DMS53 (cell line): ENCODE measurements around the gene TAS2R9.
"Not testable (repeated sequence)": the region's sequence is repeated elsewhere in the genome, so short reads cannot be mapped to it uniquely, and the experiment has no call there.

Experiments used
- DNase-seq: peaks from one replicate; lab custom pipeline; 2025; lab: John Stamatoyannopoulos, UW

Gene TAS2R9

GRCh38 chr12:10810068-10810467 is at the start of gene TAS2R9:
Gene TAS2R9, minus strand, starts transcription at chr12:10810168. Its CDS starts 93 bp downstream, at chr12:10810075.
- DNase-seq, result no peak

GRCh38 chr12:10855807-10856206 is 45.8 kb upstream of the TAS2R9 start:
- no peak for DNase-seq

GRCh38 chr12:10853776-10854175 is 43.8 kb upstream of the TAS2R9 start:
- no peak for DNase-seq

GRCh38 chr12:10851243-10851858 is 41.4 kb upstream of the TAS2R9 start:
- DNase-seq, result no peak

GRCh38 chr12:10849425-10849878 is 39.5 kb upstream of the TAS2R9 start, which contains the start of gene PRR4:
Gene PRR4, minus strand, starts transcription at chr12:10849475. Its CDS starts 38 bp downstream, at chr12:10849437.
- no peak for DNase-seq

GRCh38 chr12:10847744-10848143 is 37.8 kb upstream of the TAS2R9 start:
- DNase-seq, result no peak

- DNase-seq, result no peak
These were observed 32.9 kb upstream of the TAS2R9 start for GRCh38 chr12:10842862-10843261.

- DNase-seq, result no peak
These were observed 28.5 kb upstream of the TAS2R9 start for GRCh38 chr12:10838461-10838860.

GRCh38 chr12:10829994-10830393 is 20.0 kb upstream of the TAS2R9 start:
- DNase-seq, result no peak

- DNase-seq, result no peak
These were observed 16.3 kb upstream of the TAS2R9 start, which contains the start of gene TAS2R10 for GRCh38 chr12:10826258-10826657. Gene TAS2R10, minus strand, starts transcription at chr12:10826358. Its CDS starts 89 bp downstream, at chr12:10826269.

- DNase-seq, result no peak
These were observed 15.0 kb upstream of the TAS2R9 start for GRCh38 chr12:10824957-10825356.

GRCh38 chr12:10811883-10812536 is 2.0 kb upstream of the TAS2R9 start:
- DNase-seq, result no peak

- no peak for DNase-seq
These were observed 2.8 kb downstream of the TAS2R9 start, which contains the start of gene TAS2R8 for GRCh38 chr12:10807186-10807585. Gene TAS2R8, minus strand, starts transcription at chr12:10807286. Its CDS starts 306 bp downstream, at chr12:10806980.

- no peak for DNase-seq
These were observed 7.4 kb downstream of the TAS2R9 start, which contains the start of gene TAS2R7 for GRCh38 chr12:10802587-10802986. Gene TAS2R7, minus strand, starts transcription at chr12:10802627. Its CDS starts 57 bp downstream, at chr12:10802570.

GRCh38 chr12:10801741-10802140 is 8.2 kb downstream of the TAS2R9 start:
- DNase-seq, result no peak

GRCh38 chr12:10794222-10794621 is 15.7 kb downstream of the TAS2R9 start:
- no peak for DNase-seq

- not testable (repeated sequence) for DNase-seq
These were observed 18.2 kb downstream of the TAS2R9 start for GRCh38 chr12:10791769-10792168.

- no peak for DNase-seq
These were observed 26.7 kb downstream of the TAS2R9 start for GRCh38 chr12:10783252-10783651.

GRCh38 chr12:10779103-10779502 is 30.9 kb downstream of the TAS2R9 start:
- DNase-seq, result no peak

GRCh38 chr12:10771132-10771733 is 38.7 kb downstream of the TAS2R9 start:
- peak; percentile 80 for DNase-seq

GRCh38 chr12:10759657-10760056 is 50.3 kb downstream of the TAS2R9 start:
- DNase-seq, result no peak
